ENCODE results near the gene ZBTB5.

- no peak for TF ChIP-seq PRRX2 (CRISPR knock-in tag; IDR thresholded peaks at IDR 0.05)
- no peak for TF ChIP-seq JAZF1 (CRISPR knock-in tag; IDR thresholded peaks at IDR 0.05)
- TF ChIP-seq CTCF (IDR thresholded peaks at IDR 0.05) = no peak
- TF ChIP-seq FOXJ3 (CRISPR knock-in tag; IDR thresholded peaks at IDR 0.05; ENCODE audit: borderline replicate concordance) = no peak
- no peak for TF ChIP-seq ERG (CRISPR knock-in tag; IDR thresholded peaks at IDR 0.05)
- TF ChIP-seq CREM (CRISPR knock-in tag; IDR thresholded peaks at IDR 0.05) = no peak
- TF ChIP-seq FOXP1 (CRISPR knock-in tag; IDR thresholded peaks at IDR 0.05; ENCODE audit: borderline replicate concordance) = no peak
- no peak for TF ChIP-seq JUN (CRISPR knock-in tag; IDR thresholded peaks at IDR 0.05)
These were observed 38.4 kb downstream of the ZBTB5 start for GRCh38 chr9:37426846-37427245.
